Measurements from ENCODE around the gene SLC25A45.

The SLC25A45 gene

DNA sequence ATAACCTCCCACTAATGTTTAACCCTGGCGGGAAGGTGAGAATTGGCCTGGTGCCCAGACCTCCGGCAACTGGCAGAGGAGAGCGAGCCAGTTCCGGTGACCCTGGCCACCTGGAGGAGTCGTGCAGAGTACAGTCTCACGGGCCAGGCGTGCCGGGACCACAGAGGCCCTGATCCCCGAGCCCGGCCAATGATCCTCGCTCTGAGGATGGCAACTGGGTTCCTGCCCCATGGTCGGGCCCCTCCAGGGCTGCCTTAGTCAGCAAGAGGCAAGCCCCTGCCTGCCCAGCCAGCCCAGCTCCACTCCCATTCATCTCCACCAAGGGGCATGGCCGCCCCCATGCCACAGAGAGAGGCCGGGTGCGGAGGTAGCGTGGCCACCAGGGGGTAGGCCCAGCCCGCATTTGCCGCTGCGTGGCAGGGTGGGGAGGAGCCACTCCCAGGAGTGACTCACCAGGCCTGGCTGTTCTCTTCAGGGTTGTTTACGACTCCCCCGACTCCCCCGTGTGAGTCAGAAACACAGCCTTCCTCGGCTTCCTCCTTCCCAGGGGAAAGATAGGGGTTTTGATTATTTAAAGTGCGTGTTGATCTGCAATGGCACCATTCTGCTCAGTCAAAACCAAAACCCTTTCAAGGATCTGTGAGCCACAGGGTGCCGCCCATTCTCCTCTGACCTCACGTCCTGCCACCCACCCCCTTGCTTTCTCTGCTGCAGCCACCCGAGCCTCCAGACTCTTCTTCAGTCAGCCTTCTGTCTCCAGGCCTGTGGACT is at the start of gene SLC25A45:
Gene SLC25A45, minus strand, starts transcription at position 614 of the 771 bp plus-strand sequence. CDS start 695 bp downstream, outside the sequence.
- no peaks in the 10 kb centered on the region for H3K9me3 Mint-ChIP-seq
- ATAC-seq: peak; percentile 93
- H3K4me1 Mint-ChIP-seq: peaks cover 79% of the 10 kb centered on the region
- H3K36me3 Mint-ChIP-seq: no peaks in the 10 kb centered on the region
- no peaks in the 10 kb centered on the region for H3K27me3 Mint-ChIP-seq
- H3K27ac Mint-ChIP-seq: peak within 1 kb of the TSS; percentile 96
- peak within 1 kb of the TSS; percentile 81 for H3K4me3 Mint-ChIP-seq

GRCh38 chr11:65431451-65432099 is 49.1 kb upstream of the SLC25A45 start:
- Mint-ChIP-seq H3K9me3 (no peaks in the 10 kb centered on the region), H3K36me3 (peaks cover 36% of the 10 kb centered on the region), H3K4me1 (peaks cover 95% of the 10 kb centered on the region), H3K27me3 (no peaks in the 10 kb centered on the region), H3K4me3 (peak overlapping the region; percentile 27), H3K27ac (peak overlapping the region; percentile 71)
- ATAC-seq: peak; percentile 77

DNA sequence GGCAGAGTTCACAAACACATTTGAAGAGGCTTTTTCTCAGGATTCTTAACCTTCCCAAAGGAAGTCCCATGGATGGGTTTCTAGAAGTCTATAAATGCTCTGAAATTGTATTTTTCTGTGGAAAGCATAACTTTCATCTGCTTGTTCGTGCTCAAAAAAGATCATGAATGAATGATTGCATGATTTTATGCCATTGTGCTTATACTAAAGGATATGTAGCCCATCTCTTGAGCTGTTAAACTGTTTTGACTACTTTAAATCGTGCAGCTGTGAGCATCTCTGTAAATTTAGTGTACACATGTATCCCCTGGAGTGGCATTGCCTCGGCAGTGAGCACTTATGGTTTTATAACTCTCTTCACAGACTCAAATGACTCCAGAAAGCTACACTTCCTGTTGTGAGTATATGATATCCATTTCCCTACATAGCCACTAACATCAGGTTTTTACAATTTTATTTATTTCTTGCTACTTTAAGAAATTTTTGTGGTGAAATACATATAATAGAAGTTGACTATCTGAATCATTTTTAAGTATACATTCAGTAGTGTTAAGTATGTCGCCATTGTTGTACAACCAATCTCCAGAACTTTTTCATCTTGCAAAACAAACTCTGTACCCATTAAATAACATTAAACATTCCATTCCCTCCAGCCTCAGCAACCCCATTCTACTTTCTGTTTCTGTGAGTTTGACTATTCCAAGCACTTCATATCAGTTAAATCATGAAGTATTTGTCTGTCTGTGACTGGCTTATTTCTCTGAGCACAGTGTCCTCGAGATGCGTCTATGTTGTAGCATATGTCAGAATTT is 48.2 kb upstream of the SLC25A45 start:
- no peaks in the 10 kb centered on the region for H3K9me3 Mint-ChIP-seq
- H3K4me1 Mint-ChIP-seq: peaks cover 94% of the 10 kb centered on the region

DNA sequence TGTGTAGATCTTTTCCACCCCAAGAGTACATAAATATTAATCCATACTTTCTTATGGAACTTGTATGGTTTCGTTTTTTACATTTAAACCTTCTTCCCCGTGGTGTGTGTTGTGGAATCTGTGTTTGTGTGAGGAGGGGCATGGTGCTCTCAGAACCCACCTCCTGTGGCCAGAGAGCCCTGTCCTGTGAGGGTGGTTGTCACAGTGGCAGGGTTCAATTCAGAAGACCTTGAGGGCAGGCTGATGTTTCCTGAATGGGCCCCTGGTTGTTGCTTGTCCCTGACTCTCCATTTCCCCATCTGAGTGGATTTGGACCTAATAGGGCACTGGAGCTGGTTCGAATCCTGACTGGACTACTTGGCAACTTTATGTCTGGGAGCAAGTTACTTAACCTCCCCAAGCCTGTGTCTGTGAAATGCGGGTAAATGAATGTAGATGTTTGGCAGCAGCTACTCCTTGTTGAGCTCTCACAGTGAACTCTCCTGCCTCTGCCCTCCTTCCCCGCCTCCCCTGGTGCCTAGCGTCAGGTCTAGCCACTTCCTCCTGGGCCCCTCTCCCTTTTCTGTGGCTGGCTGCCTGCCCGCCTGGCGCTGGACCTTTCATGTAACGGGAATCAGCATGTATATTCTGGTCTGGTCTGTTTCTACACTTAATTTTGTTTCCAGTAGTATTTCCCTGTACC is 47.4 kb upstream of the SLC25A45 start:
- Mint-ChIP-seq H3K9me3 (no peaks in the 10 kb centered on the region), H3K27ac (peak overlapping the region; percentile 71), H3K4me1 (peaks cover 87% of the 10 kb centered on the region), H3K27me3 (no peaks in the 10 kb centered on the region), H3K36me3 (peaks cover 36% of the 10 kb centered on the region), H3K4me3 (peak overlapping the region; percentile 69)
- ATAC-seq: no peak

More for the DNA sequence above, 48.2 kb upstream of the SLC25A45 start:
- peak overlapping the region; percentile 71 for H3K27ac Mint-ChIP-seq
- H3K4me3 Mint-ChIP-seq: peak overlapping the region; percentile 69
- no peak for ATAC-seq
- H3K27me3 Mint-ChIP-seq: no peaks in the 10 kb centered on the region
- peaks cover 36% of the 10 kb centered on the region for H3K36me3 Mint-ChIP-seq

DNA sequence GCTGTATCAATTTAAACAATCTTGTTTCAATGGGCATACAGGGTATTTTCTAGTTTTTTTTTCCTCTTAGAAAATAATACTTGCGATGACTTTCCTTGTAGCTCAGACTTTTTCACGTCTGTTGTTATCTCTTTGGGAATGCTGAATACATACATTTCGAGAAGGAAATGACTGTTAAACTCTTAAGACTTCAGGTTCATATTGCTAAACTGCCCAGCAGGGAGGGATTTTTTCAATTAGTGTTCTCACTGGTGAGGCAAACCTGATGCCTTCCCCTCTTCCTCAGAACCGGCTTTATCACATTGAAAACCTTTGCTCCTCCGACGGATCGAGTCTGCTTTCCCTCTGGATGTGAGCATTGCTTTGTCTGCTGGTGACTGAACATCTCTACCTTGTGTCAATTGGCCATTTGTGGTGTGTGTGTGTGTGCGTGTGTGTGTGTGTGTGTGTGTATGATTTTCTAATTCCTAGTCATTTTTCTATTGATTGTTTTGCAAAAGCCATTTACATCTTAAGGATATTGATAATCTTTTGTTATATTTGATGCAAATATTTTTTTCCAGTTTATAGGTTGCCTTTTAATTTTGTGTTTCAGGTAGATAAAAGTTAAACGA is 46.7 kb upstream of the SLC25A45 start:
- H3K4me1 Mint-ChIP-seq: peaks cover 80% of the 10 kb centered on the region
- H3K27me3 Mint-ChIP-seq: no peaks in the 10 kb centered on the region
- peak overlapping the region; percentile 69 for H3K4me3 Mint-ChIP-seq
- no peak for ATAC-seq
- peaks cover 37% of the 10 kb centered on the region for H3K36me3 Mint-ChIP-seq
- no peaks in the 10 kb centered on the region for H3K9me3 Mint-ChIP-seq
- peak overlapping the region; percentile 71 for H3K27ac Mint-ChIP-seq

- Mint-ChIP-seq H3K27me3 (no peaks in the 10 kb centered on the region), H3K4me1 (peaks cover 77% of the 10 kb centered on the region), H3K9me3 (no peaks in the 10 kb centered on the region), H3K4me3 (peak overlapping the region; percentile 100), H3K36me3 (peaks cover 43% of the 10 kb centered on the region), H3K27ac (peak overlapping the region; percentile 96)
- no peak for ATAC-seq
These were observed 46.2 kb upstream of the SLC25A45 start for GRCh38 chr11:65428578-65429067.

GRCh38 chr11:65427691-65428577 is 45.5 kb upstream of the SLC25A45 start:
- Mint-ChIP-seq H3K4me3 (peak overlapping the region; percentile 100), H3K27ac (peak overlapping the region; percentile 96), H3K36me3 (peaks cover 50% of the 10 kb centered on the region), H3K9me3 (no peaks in the 10 kb centered on the region), H3K4me1 (peaks cover 74% of the 10 kb centered on the region), H3K27me3 (no peaks in the 10 kb centered on the region)
- ATAC-seq: no peak

- Mint-ChIP-seq H3K27me3 (no peaks in the 10 kb centered on the region), H3K9me3 (no peaks in the 10 kb centered on the region), H3K4me3 (peak overlapping the region; percentile 100), H3K27ac (peak overlapping the region; percentile 96), H3K4me1 (peaks cover 72% of the 10 kb centered on the region), H3K36me3 (peaks cover 56% of the 10 kb centered on the region)
- ATAC-seq: no peak
These were observed 44.6 kb upstream of the SLC25A45 start for GRCh38 chr11:65426839-65427690.

DNA sequence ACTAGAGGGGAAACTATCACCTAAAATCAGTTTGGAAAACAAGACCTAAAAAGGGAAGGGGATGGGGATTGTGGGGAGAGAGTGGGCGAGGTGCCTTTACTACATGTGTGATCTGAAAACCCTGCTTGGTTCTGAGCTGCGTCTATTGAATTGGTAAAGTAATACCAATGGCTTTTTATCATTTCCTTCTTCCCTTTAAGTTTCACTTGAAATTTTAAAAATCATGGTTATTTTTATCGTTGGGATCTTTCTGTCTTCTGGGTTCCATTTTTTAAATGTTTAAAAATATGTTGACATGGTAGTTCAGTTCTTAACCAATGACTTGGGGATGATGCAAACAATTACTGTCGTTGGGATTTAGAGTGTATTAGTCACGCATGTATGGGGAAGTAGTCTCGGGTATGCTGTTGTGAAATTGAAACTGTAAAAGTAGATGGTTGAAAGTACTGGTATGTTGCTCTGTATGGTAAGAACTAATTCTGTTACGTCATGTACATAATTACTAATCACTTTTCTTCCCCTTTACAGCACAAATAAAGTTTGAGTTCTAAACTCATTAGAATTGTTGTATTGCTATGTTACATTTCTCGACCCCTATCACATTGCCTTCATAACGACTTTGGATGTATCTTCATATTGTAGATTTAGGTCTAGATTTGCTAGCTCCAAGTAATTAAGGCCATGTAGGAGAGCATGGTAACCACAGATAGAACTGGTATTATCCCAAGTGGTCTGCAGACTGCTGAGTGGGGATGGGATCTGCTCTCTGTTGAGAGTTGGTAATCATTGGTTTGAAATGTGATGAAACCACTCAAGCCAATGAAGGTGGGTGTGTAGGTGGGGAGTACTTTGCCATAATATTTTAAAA is 43.8 kb upstream of the SLC25A45 start:
- Mint-ChIP-seq H3K27ac (peak overlapping the region; percentile 96), H3K4me3 (peak overlapping the region; percentile 100), H3K9me3 (no peaks in the 10 kb centered on the region), H3K36me3 (peaks cover 56% of the 10 kb centered on the region), H3K4me1 (peaks cover 66% of the 10 kb centered on the region), H3K27me3 (no peaks in the 10 kb centered on the region)
- peak; percentile 49 for ATAC-seq

DNA sequence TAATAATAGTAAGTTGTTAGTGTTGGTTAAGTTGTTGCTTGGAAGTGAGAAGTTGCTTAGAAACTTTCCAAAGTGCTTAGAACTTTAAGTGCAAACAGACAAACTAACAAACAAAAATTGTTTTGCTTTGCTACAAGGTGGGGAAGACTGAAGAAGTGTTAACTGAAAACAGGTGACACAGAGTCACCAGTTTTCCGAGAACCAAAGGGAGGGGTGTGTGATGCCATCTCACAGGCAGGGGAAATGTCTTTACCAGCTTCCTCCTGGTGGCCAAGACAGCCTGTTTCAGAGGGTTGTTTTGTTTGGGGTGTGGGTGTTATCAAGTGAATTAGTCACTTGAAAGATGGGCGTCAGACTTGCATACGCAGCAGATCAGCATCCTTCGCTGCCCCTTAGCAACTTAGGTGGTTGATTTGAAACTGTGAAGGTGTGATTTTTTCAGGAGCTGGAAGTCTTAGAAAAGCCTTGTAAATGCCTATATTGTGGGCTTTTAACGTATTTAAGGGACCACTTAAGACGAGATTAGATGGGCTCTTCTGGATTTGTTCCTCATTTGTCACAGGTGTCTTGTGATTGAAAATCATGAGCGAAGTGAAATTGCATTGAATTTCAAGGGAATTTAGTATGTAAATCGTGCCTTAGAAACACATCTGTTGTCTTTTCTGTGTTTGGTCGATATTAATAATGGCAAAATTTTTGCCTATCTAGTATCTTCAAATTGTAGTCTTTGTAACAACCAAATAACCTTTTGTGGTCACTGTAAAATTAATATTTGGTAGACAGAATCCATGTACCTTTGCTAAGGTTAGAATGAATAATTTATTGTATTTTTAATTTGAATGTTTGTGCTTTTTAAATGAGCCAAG is 42.9 kb upstream of the SLC25A45 start:
- Mint-ChIP-seq H3K9me3 (no peaks in the 10 kb centered on the region), H3K27me3 (no peaks in the 10 kb centered on the region), H3K27ac (peak overlapping the region; percentile 96), H3K36me3 (peaks cover 56% of the 10 kb centered on the region), H3K4me1 (peaks cover 65% of the 10 kb centered on the region), H3K4me3 (peak overlapping the region; percentile 100)
- peak; percentile 49 for ATAC-seq
